OCI-LY1 (cell line): Measurements from ENCODE around the gene FAM110A.

Source experiments
- EZH2 ChIP-seq: fragments of 200-600 bp; sonication (generic), shearing (Covaris generic); IDR thresholded peaks from 2 replicates; pipeline ENCODE4 v1.8.0; 2017; ENCODE audit warnings: borderline replicate concordance, mixed run types, mild to moderate bottlenecking, antibody characterized with exemption, low read length, moderate library complexity, mixed read lengths
- TF ChIP-seq, protein P1 (sequence below): fragments of 200-600 bp; sonication (generic), shearing (Covaris generic); IDR thresholded peaks from 2 replicates; pipeline ENCODE4 v1.5.1; 2017; ENCODE audit warnings: mild to moderate bottlenecking, antibody characterized with exemption, low read length, moderate library complexity, mixed read lengths

DNA sequence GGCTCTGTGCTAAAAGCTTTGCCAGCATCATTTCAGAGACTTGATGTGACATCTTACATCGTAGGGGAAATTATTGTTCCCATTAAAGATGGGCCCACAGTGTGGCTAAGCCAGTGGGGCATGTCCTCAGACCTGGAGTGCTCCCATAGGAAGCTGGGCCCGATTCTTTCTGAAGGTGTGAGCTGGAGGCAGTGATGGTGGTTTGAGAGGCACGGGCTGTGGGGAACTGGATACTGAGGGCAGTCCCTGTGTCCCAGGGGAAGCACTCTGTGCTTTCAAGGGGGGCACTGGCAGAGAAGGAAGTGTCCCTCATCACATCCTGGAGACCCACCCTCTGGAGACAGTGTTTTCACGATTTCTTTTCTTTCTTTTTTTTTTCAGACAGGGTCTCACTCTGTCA is 8.6 kb upstream of the FAM110A start:
- TF ChIP-seq, protein P1, sequence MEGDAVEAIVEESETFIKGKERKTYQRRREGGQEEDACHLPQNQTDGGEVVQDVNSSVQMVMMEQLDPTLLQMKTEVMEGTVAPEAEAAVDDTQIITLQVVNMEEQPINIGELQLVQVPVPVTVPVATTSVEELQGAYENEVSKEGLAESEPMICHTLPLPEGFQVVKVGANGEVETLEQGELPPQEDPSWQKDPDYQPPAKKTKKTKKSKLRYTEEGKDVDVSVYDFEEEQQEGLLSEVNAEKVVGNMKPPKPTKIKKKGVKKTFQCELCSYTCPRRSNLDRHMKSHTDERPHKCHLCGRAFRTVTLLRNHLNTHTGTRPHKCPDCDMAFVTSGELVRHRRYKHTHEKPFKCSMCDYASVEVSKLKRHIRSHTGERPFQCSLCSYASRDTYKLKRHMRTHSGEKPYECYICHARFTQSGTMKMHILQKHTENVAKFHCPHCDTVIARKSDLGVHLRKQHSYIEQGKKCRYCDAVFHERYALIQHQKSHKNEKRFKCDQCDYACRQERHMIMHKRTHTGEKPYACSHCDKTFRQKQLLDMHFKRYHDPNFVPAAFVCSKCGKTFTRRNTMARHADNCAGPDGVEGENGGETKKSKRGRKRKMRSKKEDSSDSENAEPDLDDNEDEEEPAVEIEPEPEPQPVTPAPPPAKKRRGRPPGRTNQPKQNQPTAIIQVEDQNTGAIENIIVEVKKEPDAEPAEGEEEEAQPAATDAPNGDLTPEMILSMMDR: no peak
- TF ChIP-seq EZH2: no peak
